Neural progenitor cell (in vitro differentiated cells): ENCODE data around the gene ADAMTSL5.

ENCODE experiments used
- EZH2 ChIP-seq: fragments of 200-600 bp; sonication (generic); IDR thresholded peaks from 2 replicates; pipeline ENCODE4 v1.6.1; 2017; ENCODE audit warnings: antibody characterized with exemption, mild to moderate bottlenecking, moderate library complexity
- TF ChIP-seq, protein P1 (sequence below): fragments of 200-600 bp; sonication (generic); IDR thresholded peaks from 2 replicates; pipeline ENCODE4 v1.5.1; 2017; ENCODE audit warnings: antibody characterized with exemption, mild to moderate bottlenecking

DNA sequence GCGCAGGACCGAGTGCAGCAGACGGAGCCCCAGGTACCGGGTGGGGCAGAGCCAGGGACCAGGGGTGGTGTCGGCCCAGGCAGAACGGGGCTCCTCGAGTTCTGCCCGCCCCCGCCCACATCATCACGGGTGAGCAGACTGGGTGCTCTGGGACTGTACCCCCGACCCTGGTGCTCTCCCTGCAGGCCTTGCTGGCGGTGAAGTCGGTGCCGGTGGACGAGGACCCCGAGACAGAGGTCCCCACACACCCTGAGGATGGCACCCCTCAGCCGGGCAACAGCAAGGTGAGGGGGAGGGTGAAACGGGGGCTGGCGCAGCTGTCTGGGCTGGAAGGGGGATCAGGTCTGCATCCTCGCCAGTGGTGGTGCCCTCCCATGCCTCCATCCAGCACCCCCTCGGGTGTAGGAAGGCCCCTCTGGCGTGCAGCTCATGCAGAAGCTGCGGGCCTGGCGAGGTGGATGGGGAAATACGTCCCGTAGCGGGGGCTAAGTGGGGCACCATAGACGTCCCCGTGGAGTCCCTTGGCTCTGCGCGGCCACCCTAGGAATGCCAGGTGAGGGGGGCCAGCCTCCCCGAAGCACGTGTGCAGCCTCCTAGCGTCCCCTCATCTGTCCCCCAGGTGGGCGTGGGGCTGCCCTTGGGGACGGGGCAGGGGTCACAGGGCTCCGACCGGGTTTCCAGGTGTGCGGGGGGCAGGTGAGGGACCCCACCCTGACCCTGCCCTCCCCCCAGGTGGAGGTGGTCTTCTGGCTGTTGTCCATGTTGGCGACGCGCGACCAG, 56.5 kb downstream of the ADAMTSL5 start:
- TF ChIP-seq, protein P1, sequence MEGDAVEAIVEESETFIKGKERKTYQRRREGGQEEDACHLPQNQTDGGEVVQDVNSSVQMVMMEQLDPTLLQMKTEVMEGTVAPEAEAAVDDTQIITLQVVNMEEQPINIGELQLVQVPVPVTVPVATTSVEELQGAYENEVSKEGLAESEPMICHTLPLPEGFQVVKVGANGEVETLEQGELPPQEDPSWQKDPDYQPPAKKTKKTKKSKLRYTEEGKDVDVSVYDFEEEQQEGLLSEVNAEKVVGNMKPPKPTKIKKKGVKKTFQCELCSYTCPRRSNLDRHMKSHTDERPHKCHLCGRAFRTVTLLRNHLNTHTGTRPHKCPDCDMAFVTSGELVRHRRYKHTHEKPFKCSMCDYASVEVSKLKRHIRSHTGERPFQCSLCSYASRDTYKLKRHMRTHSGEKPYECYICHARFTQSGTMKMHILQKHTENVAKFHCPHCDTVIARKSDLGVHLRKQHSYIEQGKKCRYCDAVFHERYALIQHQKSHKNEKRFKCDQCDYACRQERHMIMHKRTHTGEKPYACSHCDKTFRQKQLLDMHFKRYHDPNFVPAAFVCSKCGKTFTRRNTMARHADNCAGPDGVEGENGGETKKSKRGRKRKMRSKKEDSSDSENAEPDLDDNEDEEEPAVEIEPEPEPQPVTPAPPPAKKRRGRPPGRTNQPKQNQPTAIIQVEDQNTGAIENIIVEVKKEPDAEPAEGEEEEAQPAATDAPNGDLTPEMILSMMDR: no peak
- TF ChIP-seq EZH2: no peak
